ENCODE results near the gene GOLGA5.

The GOLGA5 gene

GRCh38 chr14:92753250-92753649 lies 40.9 kb upstream of the GOLGA5 start:
- H3K4me3 ChIP-seq (ENCODE audit: low read depth, low read length): no peak overlapping the region
- DNase-seq (ENCODE audit: low read depth): no peak
- TF ChIP-seq CTCF (IDR thresholded peaks at IDR 0.05; ENCODE audit: low read depth, low read length, missing control alignments): no peak
- in situ Hi-C loops (cut with HindIII; ENCODE audit: low sequenced_read_pairs): no loop called here

- TF ChIP-seq CTCF (IDR thresholded peaks at IDR 0.05; ENCODE audit: low read depth, low read length, missing control alignments): no peak
- DNase-seq (ENCODE audit: low read depth): no peak
- H3K4me3 ChIP-seq (ENCODE audit: low read depth, low read length): no peak overlapping the region
- in situ Hi-C loops (cut with HindIII; ENCODE audit: low sequenced_read_pairs): no loop called here
Measured at GRCh38 chr14:92754966-92755365, 39.1 kb upstream of the GOLGA5 start.

GRCh38 chr14:92755495-92755894 lies 38.6 kb upstream of the GOLGA5 start:
- no peak for DNase-seq (ENCODE audit: low read depth)
- in situ Hi-C loops (cut with HindIII; ENCODE audit: low sequenced_read_pairs): no loop called here
- H3K4me3 ChIP-seq (ENCODE audit: low read depth, low read length): no peak overlapping the region

GRCh38 chr14:92756446-92756845 lies 37.7 kb upstream of the GOLGA5 start:
- DNase-seq (ENCODE audit: low read depth): no peak
- H3K4me3 ChIP-seq (ENCODE audit: low read depth, low read length): no peak overlapping the region
- in situ Hi-C loops (cut with HindIII; ENCODE audit: low sequenced_read_pairs): no loop called here
- TF ChIP-seq CTCF (IDR thresholded peaks at IDR 0.05; ENCODE audit: low read depth, low read length, missing control alignments): no peak

More at GRCh38 chr14:92755495-92755894, 38.6 kb upstream of the GOLGA5 start:
- TF ChIP-seq CTCF (IDR thresholded peaks at IDR 0.05; ENCODE audit: low read depth, low read length, missing control alignments): no peak

GRCh38 chr14:92759300-92759678 lies 34.8 kb upstream of the GOLGA5 start:
- in situ Hi-C loops (cut with HindIII; ENCODE audit: low sequenced_read_pairs): no loop called here
- H3K4me3 ChIP-seq (ENCODE audit: low read depth, low read length): no peak overlapping the region
- no peak for TF ChIP-seq CTCF (IDR thresholded peaks at IDR 0.05; ENCODE audit: low read depth, low read length, missing control alignments)
- no peak for DNase-seq (ENCODE audit: low read depth)

- DNase-seq (ENCODE audit: low read depth): no peak
- in situ Hi-C loops (cut with HindIII; ENCODE audit: low sequenced_read_pairs): no loop called here
- H3K4me3 ChIP-seq (ENCODE audit: low read depth, low read length): no peak overlapping the region
- TF ChIP-seq CTCF (IDR thresholded peaks at IDR 0.05; ENCODE audit: low read depth, low read length, missing control alignments): no peak
Measured at GRCh38 chr14:92759679-92760523, 34.2 kb upstream of the GOLGA5 start.

Data from astrocyte of the cerebellum (primary cell).